MCF 10A (cell line): ENCODE results near the gene SPEM2. TPM values are rescaled to one million over a fixed set of nuclear protein-coding genes. Genes with fewer than 3 reads are reported as not detected.
"Not testable (repeated sequence)": the region's sequence is repeated elsewhere in the genome, so short reads cannot be mapped to it uniquely, and the experiment has no call there.

Experiments used
- BruUV-seq: library from RNA; stranded (reverse); fragments of 400-500 nt; replicated peaks from 2 replicates; lab custom pipeline; 2021; lab: Mats Ljungman, UMichigan
- CTCF ChIA-PET: fragments of 300-600 bp; sonication (Branson Sonifier 250); formaldehyde crosslinking; extraction: SDS; loops from one replicate; lab custom pipeline; 2021; ENCODE audit warnings: antibody characterized with exemption, inconsistent platforms; lab: Yijun Ruan, JAX
- POLR2A ChIA-PET: fragments of 300-600, 350-650 bp; sonication (Branson Sonifier 250); formaldehyde crosslinking; extraction: SDS; loops from one replicate; lab custom pipeline; 2020; ENCODE audit warnings: antibody characterized with exemption, inconsistent platforms; lab: Yijun Ruan, JAX
- DNase-seq: peaks from one replicate; pipeline ENCODE4 v3.0.0-alpha.2; 2018; ENCODE audit not compliant: unreplicated experiment
- H3K27ac Mint-ChIP-seq: one replicate; pipeline ENCODE4 v1.8.0; 2022; ENCODE audit warnings: mild to moderate bottlenecking, low read depth, mixed read lengths; ENCODE audit not compliant: unreplicated experiment
- H3K27me3 Mint-ChIP-seq: one replicate; pipeline ENCODE4 v1.8.0; 2022; ENCODE audit warnings: mixed read lengths; ENCODE audit not compliant: insufficient read depth, unreplicated experiment
- H3K36me3 Mint-ChIP-seq: one replicate; pipeline ENCODE4 v1.8.0; 2022; ENCODE audit warnings: mild to moderate bottlenecking, moderate library complexity, mixed read lengths; ENCODE audit not compliant: insufficient read depth, unreplicated experiment
- H3K4me1 Mint-ChIP-seq: one replicate; pipeline ENCODE4 v1.8.0; 2022; ENCODE audit warnings: mixed read lengths; ENCODE audit not compliant: insufficient read depth, unreplicated experiment
- H3K4me3 Mint-ChIP-seq: one replicate; pipeline ENCODE4 v1.8.0; 2022; ENCODE audit warnings: mild to moderate bottlenecking, moderate library complexity, mixed read lengths; ENCODE audit not compliant: unreplicated experiment
- H3K9me3 Mint-ChIP-seq: one replicate; pipeline ENCODE4 v1.8.0; 2022; ENCODE audit warnings: mixed read lengths; ENCODE audit not compliant: unreplicated experiment
- CTCF ChIP-seq: fragments of 200-600 bp; IDR thresholded peaks from one replicate; pipeline ENCODE4 v1.8.0; 2022; ENCODE audit warnings: antibody characterized with exemption, mild to moderate bottlenecking; ENCODE audit not compliant: unreplicated experiment
- intact Hi-C: fragments of 100-400 bp; cut with micrococcal nuclease; formaldehyde crosslinking; loops from 2 replicates; pipeline ENCODE4 v1.14.1; 2022
- total RNA-seq: library from RNA; stranded (reverse); gene quantifications from 2 replicates; pipeline ENCODE4 v1.2.3, GENCODE V29; 2022

Gene SPEM2
- total RNA-seq, 1 experiment from 2014 or later: not detected

GRCh38 chr17:7468290-7468689 lies 42.9 kb downstream of the SPEM2 start:
- H3K9me3 Mint-ChIP-seq: no peaks in the 10 kb centered on the region
- POLR2A ChIA-PET: interaction anchor here (0.6 to 2.8 kb wide), 3 partner anchors 8 to 17 kb away, joined by 3 to 16 read pairs (median 8); partner anchors contain the start of genes POLR2A and ZBTB4

GRCh38 chr17:7468804-7469389 lies 43.5 kb downstream of the SPEM2 start:
- ChIA-PET CTCF (no interaction called here), POLR2A (interaction anchor here (2.0 to 2.8 kb wide), 2 partner anchors 11 to 16 kb away, joined by 5 to 16 read pairs; partner anchors contain the start of genes POLR2A and ZBTB4)
- no peak for TF ChIP-seq CTCF
- no TSS peak for BruUV-seq
- Mint-ChIP-seq H3K4me1 (no peaks in the 10 kb centered on the region), H3K4me3 (no peak overlapping the region), H3K27ac (no peak overlapping the region), H3K36me3 (peaks cover 41% of the 10 kb centered on the region), H3K9me3 (no peaks in the 10 kb centered on the region), H3K27me3 (no peaks in the 10 kb centered on the region)
- intact Hi-C loops: no loop called here
- no peak for DNase-seq

More at GRCh38 chr17:7468290-7468689, 42.9 kb downstream of the SPEM2 start:
- DNase-seq: no peak
- no peak overlapping the region for H3K27ac Mint-ChIP-seq
- H3K4me3 Mint-ChIP-seq: no peak overlapping the region
- H3K4me1 Mint-ChIP-seq: no peaks in the 10 kb centered on the region
- CTCF ChIA-PET: interaction anchor here (0.9 kb wide), 1 partner anchor 219 kb away, joined by 4 read pairs; no protein-coding TSS in a partner anchor
- intact Hi-C loops: no loop called here
- no TSS peak for BruUV-seq
- no peak for TF ChIP-seq CTCF
- no peaks in the 10 kb centered on the region for H3K27me3 Mint-ChIP-seq
- H3K36me3 Mint-ChIP-seq: peaks cover 35% of the 10 kb centered on the region

GRCh38 chr17:7469843-7470242 lies 44.4 kb downstream of the SPEM2 start:
- CTCF ChIA-PET: interaction anchor here (1.0 to 1.2 kb wide), 2 partner anchors 17 to 91 kb away, joined by 4 read pairs; no protein-coding TSS in a partner anchor
- not testable (repeated sequence) for BruUV-seq

GRCh38 chr17:7470457-7470973 lies 45.1 kb downstream of the SPEM2 start:
- H3K27ac Mint-ChIP-seq, BruUV-seq, H3K9me3 Mint-ChIP-seq, intact Hi-C loops, H3K27me3 Mint-ChIP-seq, DNase-seq, H3K4me1 Mint-ChIP-seq, H3K4me3 Mint-ChIP-seq: not testable (repeated sequence)
- ChIA-PET CTCF (interaction anchor here (0.6 to 1.2 kb wide), 5 partner anchors 8 to 109 kb away, joined by 3 to 4 read pairs (median 3); no protein-coding TSS in a partner anchor), POLR2A (interaction anchor here (0.8 to 2.0 kb wide), 2 partner anchors 9 to 14 kb away, joined by 4 to 5 read pairs; partner anchors contain the start of gene ZBTB4)
- H3K36me3 Mint-ChIP-seq: peaks cover 35% of the 10 kb centered on the region

More at GRCh38 chr17:7469843-7470242, 44.4 kb downstream of the SPEM2 start:
- DNase-seq, H3K4me1 Mint-ChIP-seq, H3K27ac Mint-ChIP-seq, H3K4me3 Mint-ChIP-seq, H3K27me3 Mint-ChIP-seq, H3K9me3 Mint-ChIP-seq, intact Hi-C loops: not testable (repeated sequence)
- H3K36me3 Mint-ChIP-seq: peaks cover 38% of the 10 kb centered on the region
- POLR2A ChIA-PET: interaction anchor here (2.0 kb wide), 1 partner anchor 10 kb away, joined by 5 read pairs; the partner anchor contains the start of gene ZBTB4

- H3K27ac Mint-ChIP-seq: no peak overlapping the region
- CTCF ChIA-PET: no interaction called here
- POLR2A ChIA-PET: interaction anchor here (0.6 to 1.1 kb wide), 2 partner anchors 16 to 214 kb away, joined by 3 to 4 read pairs; no protein-coding TSS in a partner anchor
- H3K4me1 Mint-ChIP-seq: peaks cover 11% of the 10 kb centered on the region
- no peak for TF ChIP-seq CTCF
- H3K4me3 Mint-ChIP-seq: no peak overlapping the region
- no peaks in the 10 kb centered on the region for H3K27me3 Mint-ChIP-seq
- peaks cover 34% of the 10 kb centered on the region for H3K36me3 Mint-ChIP-seq
- no TSS peak for BruUV-seq
- no peak for DNase-seq
- H3K9me3 Mint-ChIP-seq: no peaks in the 10 kb centered on the region
- intact Hi-C loops: no loop called here
These were observed 46.3 kb downstream of the SPEM2 start for GRCh38 chr17:7471729-7472128.

- H3K4me3 Mint-ChIP-seq, H3K27me3 Mint-ChIP-seq, H3K9me3 Mint-ChIP-seq, BruUV-seq, DNase-seq, intact Hi-C loops, H3K27ac Mint-ChIP-seq: not testable (repeated sequence)
- H3K4me1 Mint-ChIP-seq: peaks cover 30% of the 10 kb centered on the region
- ChIA-PET POLR2A (interaction anchor here (0.7 to 6.9 kb wide), 9 partner anchors 8 to 682 kb away, joined by 3 to 115 read pairs (median 10); partner anchors contain the start of genes FGF11, POLR2A, TMEM102 and TMEM256), CTCF (interaction anchor here (0.6 to 3.2 kb wide), 3 partner anchors 15 to 112 kb away, joined by 4 to 15 read pairs (median 7); no protein-coding TSS in a partner anchor)
- H3K36me3 Mint-ChIP-seq: peaks cover 25% of the 10 kb centered on the region
These were observed 49.4 kb downstream of the SPEM2 start for GRCh38 chr17:7474767-7475166.
